Activated CD4-positive, alpha-beta T cell treated with anti-CD3 and anti-CD28 coated beads, Interleukin-2, amount 50 U/mL, for 48 hours (primary cell): Measurements from ENCODE around the gene DOCK9.

Experiments
- DNase-seq, 2 experiments: peaks; one replicate each; pipeline ENCODE4 v3.0.0-alpha.2; 2020

Gene DOCK9

DNA sequence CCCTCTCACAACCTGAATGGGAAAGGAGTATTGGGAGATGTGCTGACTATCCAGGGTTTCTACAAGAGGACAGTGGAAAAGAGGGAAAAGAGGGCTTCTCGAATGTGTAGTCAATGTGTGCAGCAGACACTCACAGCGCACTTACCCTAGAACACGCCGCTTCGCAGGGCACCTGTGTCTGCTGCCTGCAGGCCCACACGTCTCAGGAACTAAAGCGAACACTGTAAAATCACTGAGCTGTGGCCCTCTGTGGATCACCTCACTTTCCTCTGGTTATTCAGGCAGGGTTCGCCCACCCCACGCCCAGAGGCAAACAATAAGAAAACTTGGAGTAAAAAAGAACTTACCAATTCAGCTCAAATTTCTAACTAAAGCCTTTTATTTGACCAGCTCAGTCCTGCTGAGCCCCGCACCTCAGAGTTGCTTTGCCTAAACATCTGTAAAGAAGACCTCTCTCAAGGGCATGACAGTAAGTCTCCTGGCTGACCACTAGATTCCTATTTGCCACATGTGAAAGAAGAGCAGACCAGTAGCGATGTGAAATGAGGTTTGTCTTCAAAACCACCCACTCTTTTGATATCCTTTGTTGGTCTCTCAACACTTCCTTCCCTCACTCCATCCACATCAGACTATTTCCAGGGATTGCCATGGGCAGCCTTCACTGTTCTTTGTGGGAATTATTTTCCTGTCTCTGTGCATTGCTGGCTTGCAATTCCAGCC, 19.3 kb upstream of the DOCK9 start:
- DNase-seq, result no peak

GRCh38 chr13:98996046-98996445, 18.2 kb upstream of the DOCK9 start:
- no peak for DNase-seq

DNA sequence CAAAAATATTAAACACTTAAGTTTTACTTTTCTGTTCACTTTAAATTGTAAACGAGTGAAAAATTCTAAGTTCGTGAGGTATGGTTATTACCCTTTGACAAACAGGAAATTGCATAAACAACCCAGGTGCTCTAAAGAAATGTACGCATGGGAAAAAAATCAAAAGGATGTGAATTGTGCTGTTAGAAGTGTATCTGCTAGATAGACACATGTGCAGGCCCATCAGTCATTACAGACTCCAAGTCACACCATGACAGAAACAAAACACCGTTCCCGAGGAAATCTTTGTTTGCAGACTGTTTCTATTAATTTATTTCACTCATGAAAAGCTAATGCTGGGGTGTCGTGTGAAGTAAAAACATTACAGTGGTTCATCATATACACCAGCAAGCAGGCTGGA, 17.0 kb upstream of the DOCK9 start:
- DNase-seq, result no peak

- no peak for DNase-seq
Observed at GRCh38 chr13:98994080-98994479, 16.2 kb upstream of the DOCK9 start.

DNA sequence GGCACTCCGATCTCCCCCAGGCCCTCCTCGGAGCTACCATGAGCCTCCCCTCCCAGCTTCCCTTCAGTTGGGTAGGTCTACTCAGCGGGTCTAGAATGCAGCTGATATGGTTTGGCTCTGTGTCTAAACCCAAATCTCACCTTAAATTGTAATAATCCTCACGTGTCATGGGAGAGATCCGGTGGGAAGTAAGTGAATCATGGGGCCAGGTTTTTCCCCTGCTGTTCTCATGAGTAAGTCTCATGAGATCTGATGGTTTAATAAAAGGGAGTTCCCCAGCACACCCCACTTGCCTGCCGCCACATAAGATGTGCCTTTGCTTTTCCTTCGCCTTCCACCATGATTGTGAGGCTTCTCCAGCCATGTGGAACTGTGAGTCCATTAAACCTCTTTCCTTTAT, 14.5 kb upstream of the DOCK9 start:
- DNase-seq, result no peak

DNA sequence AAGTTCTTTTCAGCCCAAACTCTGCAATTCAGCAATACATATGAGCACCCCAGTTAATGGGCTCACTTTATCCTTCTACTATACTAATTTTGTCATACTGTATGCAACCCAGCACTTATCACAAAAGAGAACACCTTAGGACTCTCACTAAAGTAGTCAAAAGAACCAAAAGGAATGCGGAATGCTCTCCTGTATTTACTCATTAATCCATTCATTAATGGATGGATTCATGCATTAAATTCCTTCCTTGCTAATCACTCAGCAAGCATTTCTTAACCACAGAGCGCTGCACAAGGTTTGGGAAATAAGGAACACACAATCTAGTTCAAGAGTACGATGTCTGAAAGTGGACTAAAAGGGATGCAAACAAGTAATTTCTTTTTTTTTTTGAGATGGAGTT, 12.8 kb upstream of the DOCK9 start:
- DNase-seq, result no peak

GRCh38 chr13:98989469-98990235, 11.8 kb upstream of the DOCK9 start:
- no peak for DNase-seq

DNA sequence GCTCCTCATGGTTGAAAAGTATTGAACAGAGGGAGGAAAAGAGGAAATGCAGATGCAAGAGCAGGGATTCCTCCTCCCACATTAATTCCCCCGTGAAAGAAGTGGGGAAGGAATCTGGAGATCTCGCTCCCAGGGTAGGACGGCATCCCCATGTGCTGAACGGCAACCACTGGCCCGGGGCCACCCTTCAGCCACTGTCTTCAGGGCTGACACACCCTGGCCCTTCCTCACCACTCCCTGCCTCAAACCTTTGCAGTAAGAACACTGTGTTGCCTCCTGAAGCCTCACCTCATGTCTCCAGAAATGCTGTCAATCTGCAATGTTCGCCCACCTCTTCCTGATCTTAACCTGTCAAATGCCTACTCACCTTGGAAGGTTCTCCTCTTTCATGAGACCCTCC, 10.9 kb upstream of the DOCK9 start:
- DNase-seq, result no peak

DNA sequence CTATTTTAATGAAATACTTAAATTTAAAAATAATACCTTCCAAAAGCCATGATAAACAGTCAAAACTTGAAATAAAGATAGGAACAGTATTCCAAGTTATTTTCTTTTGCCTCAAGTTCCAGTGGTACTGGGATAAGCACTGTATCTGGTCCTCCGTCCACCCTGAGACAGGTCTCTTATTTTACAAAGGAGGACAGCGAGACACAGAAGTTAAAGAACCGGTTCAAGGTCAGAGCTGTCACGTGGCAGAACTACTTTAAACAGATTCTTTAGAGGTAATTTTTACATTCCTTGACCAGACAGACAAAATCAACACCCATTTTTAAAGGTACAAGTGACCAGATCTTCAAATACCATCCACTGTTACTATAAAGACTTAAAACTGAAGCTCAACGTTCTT, 10.4 kb upstream of the DOCK9 start:
- DNase-seq, result no peak

DNA sequence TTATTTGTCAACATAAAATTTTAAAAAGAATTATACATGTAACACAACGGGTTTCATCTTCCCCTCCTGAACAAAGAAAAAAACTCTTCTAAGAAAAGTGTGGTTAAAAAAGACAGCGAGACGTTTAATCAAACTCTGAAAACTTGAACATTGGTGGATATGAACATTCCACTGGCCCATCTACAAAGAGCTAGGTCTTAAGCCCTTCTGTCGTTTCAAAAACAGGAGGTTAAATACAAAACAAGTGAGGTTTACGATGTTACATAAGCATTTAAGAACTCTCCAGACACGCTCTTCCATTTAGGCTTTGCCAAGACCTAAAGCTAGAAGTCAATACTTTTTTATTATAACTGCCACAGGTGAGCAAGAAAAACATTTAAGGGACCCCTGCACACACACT, 9.4 kb upstream of the DOCK9 start:
- DNase-seq, result no peak

DNA sequence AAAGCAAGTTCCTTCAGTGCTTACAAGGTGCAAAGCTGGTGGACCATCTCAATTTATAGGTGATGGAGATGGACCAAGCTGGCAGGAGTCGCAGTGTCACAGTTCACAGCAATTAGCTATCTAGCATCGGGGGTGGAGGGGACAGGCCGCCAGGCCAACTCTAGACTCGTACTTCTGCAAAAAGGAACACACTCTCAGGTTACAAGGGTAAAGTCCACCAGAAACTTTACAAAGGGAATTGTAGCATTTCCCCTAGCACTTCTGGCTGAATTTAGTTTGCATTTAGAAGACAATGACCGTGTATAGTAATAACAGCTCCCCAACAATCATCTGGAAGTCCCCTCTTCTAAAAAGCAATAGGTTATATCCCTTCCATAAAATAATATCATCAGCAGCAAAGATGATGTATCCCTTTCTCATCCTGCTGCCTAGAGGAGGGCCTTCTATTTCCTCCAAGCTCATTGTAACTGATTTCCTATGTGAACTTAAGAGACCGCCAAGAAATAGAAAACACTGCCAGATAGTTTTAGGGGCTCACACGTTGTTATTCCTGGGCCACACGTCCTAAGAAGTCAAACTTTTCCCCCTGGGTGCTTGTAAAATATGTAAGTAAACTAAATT, 8.5 kb upstream of the DOCK9 start:
- no peak for DNase-seq

- no peak for DNase-seq
Observed at GRCh38 chr13:98985591-98985990, 7.7 kb upstream of the DOCK9 start.

- DNase-seq, result no peak
Observed at GRCh38 chr13:98984983-98985382, 7.1 kb upstream of the DOCK9 start.

- DNase-seq, result no peak
Observed at GRCh38 chr13:98984118-98984517, 6.3 kb upstream of the DOCK9 start.

DNA sequence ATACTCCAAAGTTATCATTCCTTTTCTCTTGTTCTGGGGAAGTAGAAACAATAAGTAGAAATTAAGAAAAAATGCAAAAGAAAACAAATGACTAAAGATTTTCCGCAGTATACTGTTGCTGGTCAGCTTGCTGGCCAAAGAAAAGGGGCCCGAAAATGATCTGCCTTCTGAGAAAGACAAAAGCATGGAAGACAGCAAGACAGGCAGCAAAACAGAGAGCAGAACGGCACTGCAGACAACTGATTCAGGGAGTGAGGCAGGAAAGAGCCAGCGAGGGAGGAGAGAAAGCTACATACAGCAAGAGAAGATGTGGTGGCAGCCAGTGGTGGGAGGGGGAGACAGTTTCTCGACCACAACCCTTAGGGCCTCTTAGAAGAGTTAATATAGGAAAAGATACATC, 5.3 kb upstream of the DOCK9 start:
- no peak for DNase-seq

- DNase-seq, result no peak
Observed at GRCh38 chr13:98981369-98982080, 3.7 kb upstream of the DOCK9 start.

DNA sequence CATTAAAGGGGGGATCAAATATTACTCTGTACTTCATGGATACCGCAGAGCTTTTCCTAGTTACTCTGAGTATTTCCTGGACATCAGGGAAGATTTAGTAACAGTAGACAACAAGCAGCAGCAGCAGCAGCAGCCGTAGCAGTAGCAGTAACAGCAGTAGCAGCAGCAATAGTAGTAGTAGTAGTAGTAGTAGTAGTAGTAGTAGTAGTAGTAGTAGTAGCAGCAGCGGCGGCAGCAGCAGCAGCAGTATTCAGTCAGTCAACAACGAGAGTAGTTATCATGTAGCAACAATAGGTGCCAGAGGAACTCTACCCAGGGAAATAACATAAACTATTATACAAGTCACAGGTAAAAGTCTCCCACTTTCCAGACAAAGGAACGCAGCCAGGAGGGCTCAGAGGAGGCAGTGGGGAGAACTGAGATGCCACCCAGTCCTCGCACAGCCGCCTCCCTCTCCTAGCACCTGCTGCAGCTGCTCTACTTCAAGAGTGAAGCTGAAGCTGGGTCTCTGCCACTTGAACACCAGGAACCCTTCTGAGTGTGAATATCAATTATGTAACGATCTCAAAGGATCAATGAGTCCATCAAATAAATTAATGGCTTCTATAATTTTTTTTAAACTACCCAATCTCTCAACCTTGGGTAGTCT, 1.3 kb upstream of the DOCK9 start:
- DNase-seq, result no peak

- no peak for DNase-seq
Observed at GRCh38 chr13:98978280-98978679, 416 bp upstream of the DOCK9 start.

DNA sequence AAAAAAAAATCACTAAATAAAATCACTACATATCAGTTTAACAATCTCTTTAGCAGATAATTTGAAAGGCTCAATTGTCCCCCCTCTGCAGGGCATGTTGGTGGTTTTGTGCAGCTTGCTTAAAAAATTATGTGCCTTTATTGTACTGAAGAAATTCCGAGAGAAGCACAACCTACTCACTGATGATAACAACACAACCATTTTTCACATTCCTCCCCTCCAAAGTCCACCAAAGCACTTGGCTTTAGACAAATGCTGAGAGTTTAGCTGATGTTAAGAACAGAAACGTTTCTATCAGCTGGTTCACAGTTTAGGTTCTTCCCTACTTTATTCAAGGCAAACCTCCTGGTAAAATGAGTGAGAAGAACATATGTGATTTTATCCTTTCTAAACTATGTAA, 923 bp downstream of the DOCK9 start:
- DNase-seq, result no peak

DNA sequence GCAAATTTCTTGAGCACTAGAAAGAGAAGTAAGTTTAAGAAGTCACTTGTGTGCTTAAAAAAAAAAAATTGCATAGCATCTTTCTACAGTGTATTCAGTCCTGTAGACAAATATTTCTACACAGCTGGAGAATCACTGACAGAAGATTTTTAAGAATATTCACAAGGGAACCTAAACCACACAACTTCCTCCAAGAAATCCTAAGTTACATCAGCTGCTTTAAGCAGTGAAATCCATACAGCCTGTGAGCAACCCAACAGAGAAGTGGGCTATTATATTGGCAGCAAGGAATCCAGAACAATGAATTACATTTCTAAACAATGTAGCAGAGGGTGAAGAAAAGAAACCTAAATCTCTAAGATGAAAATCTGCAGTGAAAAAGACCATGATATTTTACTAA, 1.5 kb downstream of the DOCK9 start:
- DNase-seq, result no peak

- DNase-seq, result no peak
Observed at GRCh38 chr13:98975822-98976261, 2.0 kb downstream of the DOCK9 start.

GRCh38 chr13:98974053-98974452, 3.8 kb downstream of the DOCK9 start:
- DNase-seq, result no peak

- no peak for DNase-seq
Observed at GRCh38 chr13:98972627-98973026, 5.2 kb downstream of the DOCK9 start.
